ENCODE results near the gene ATP8B4.

Gene ATP8B4

DNA sequence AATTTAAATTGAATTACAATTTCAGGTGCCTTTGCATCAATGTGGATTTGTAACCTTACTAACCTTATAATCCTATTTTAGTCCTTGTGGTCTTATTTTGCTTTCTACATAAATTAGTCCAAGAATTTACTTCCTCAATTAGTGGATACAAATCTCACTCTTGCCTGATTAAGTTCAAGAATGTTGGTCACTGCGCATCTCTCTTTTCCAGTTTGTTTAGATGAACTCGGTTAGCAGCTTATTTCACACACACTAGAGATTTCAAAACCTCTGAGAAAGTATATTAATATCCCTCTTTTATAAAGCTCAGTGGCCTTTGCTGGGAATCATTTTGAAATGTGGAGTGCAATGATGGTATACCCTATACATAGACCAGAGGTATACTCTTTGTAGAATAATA is 254.8 kb downstream of the ATP8B4 start:
- Histone ChIP-seq H2AK5ac (ENCODE audit: low read length) (no peak overlapping the region), H3K27me3 (ENCODE audit: insufficient read depth, low read length) (no peaks in the 10 kb centered on the region), H3K4me2 (ENCODE audit: low read length) (no peak overlapping the region), H3K23ac (ENCODE audit: low read length) (no peak overlapping the region), H4K12ac (ENCODE audit: low read depth, low read length) (no peak overlapping the region), H3K4me1 (ENCODE audit: control insufficient read depth in 1 of 2, insufficient read depth in 2 of 2, low read length in 2 of 2) (no peaks in the 10 kb centered on the region), H3K4ac (ENCODE audit: low read depth, low read length) (no peak overlapping the region), H3K9me3 (ENCODE audit: insufficient read depth, low read depth, low read length) (no peaks in the 10 kb centered on the region), H2BK5ac (ENCODE audit: low read depth, low read length, poor library complexity) (no peak overlapping the region), H2BK120ac (ENCODE audit: insufficient read depth, low read length, poor library complexity) (no peak overlapping the region), H3K36me3 (ENCODE audit: control insufficient read depth in 1 of 2, insufficient read depth in 2 of 2, low read length in 2 of 2) (no peaks in the 10 kb centered on the region), H2BK12ac (ENCODE audit: low read length) (no peak overlapping the region), H3K9ac (ENCODE audit: low read length) (no peak overlapping the region), H4K91ac (ENCODE audit: low read depth, low read length) (no peak overlapping the region), H3K79me1 (ENCODE audit: low read length) (no peaks in the 10 kb centered on the region), H3K4me3 (ENCODE audit: low read depth, low read length) (no peak overlapping the region), H4K8ac (ENCODE audit: low read depth, low read length) (no peak overlapping the region), H3K14ac (ENCODE audit: low read length) (no peak overlapping the region), H3K27ac (ENCODE audit: low read depth, low read length) (no peak overlapping the region), H3K18ac (ENCODE audit: low read length) (no peak overlapping the region), H2AFZ (ENCODE audit: insufficient read depth, low read length, poor library complexity) (no peak overlapping the region), H3K79me2 (ENCODE audit: control insufficient read depth, insufficient read depth, low read length, poor library complexity) (no peaks in the 10 kb centered on the region)
- peak in 1 of 2 donors; percentile 21 for DNase-seq
- WGBS (ENCODE audit: extremely low coverage, insufficient coverage, insufficient read length) = no CpG with 5 or more reads among the region's 2 CpGs

GRCh38 chr15:49863431-49864224 is 255.4 kb downstream of the ATP8B4 start:
- no peaks in the 10 kb centered on the region for H3K27me3 ChIP-seq (ENCODE audit: insufficient read depth, low read length)
- H3K4me1 ChIP-seq (ENCODE audit: control insufficient read depth in 1 of 2, insufficient read depth in 2 of 2, low read length in 2 of 2) = no peaks in the 10 kb centered on the region
- peak; percentile 73 to 88 for DNase-seq
- H2AK5ac ChIP-seq (ENCODE audit: low read length) = no peak overlapping the region
- no peak overlapping the region for H4K8ac ChIP-seq (ENCODE audit: low read depth, low read length)
- H3K36me3 ChIP-seq (ENCODE audit: control insufficient read depth in 1 of 2, insufficient read depth in 2 of 2, low read length in 2 of 2) = no peaks in the 10 kb centered on the region
- no CpG with 5 or more reads among the region's 3 CpGs for WGBS (ENCODE audit: extremely low coverage, insufficient coverage, insufficient read length)
- H3K14ac ChIP-seq (ENCODE audit: low read length) = no peak overlapping the region
- no peak overlapping the region for H3K4ac ChIP-seq (ENCODE audit: low read depth, low read length)
- no peak overlapping the region for H3K4me3 ChIP-seq (ENCODE audit: low read depth, low read length)
- no peak overlapping the region for H3K4me2 ChIP-seq (ENCODE audit: low read length)
- no peak overlapping the region for H3K27ac ChIP-seq (ENCODE audit: low read depth, low read length)
- H2BK5ac ChIP-seq (ENCODE audit: low read depth, low read length, poor library complexity) = no peak overlapping the region
- no peak overlapping the region for H3K9ac ChIP-seq (ENCODE audit: low read length)
- H3K79me2 ChIP-seq (ENCODE audit: control insufficient read depth, insufficient read depth, low read length, poor library complexity) = no peaks in the 10 kb centered on the region
- no peak overlapping the region for H4K12ac ChIP-seq (ENCODE audit: low read depth, low read length)
- no peak overlapping the region for H2BK12ac ChIP-seq (ENCODE audit: low read length)
- no peak overlapping the region for H2BK120ac ChIP-seq (ENCODE audit: insufficient read depth, low read length, poor library complexity)
- no peak overlapping the region for H2AFZ ChIP-seq (ENCODE audit: insufficient read depth, low read length, poor library complexity)
- no peaks in the 10 kb centered on the region for H3K9me3 ChIP-seq (ENCODE audit: insufficient read depth, low read depth, low read length)
- H3K79me1 ChIP-seq (ENCODE audit: low read length) = no peaks in the 10 kb centered on the region
- no peak overlapping the region for H3K23ac ChIP-seq (ENCODE audit: low read length)
- no peak overlapping the region for H4K91ac ChIP-seq (ENCODE audit: low read depth, low read length)
- H3K18ac ChIP-seq (ENCODE audit: low read length) = no peak overlapping the region

- WGBS (ENCODE audit: extremely low coverage, insufficient coverage, insufficient read length) = no CpG with 5 or more reads among the region's 8 CpGs
- H2BK12ac ChIP-seq (ENCODE audit: low read length) = no peak overlapping the region
- H3K18ac ChIP-seq (ENCODE audit: low read length) = no peak overlapping the region
- H3K9ac ChIP-seq (ENCODE audit: low read length) = no peak overlapping the region
- H4K12ac ChIP-seq (ENCODE audit: low read depth, low read length) = no peak overlapping the region
- H2AK5ac ChIP-seq (ENCODE audit: low read length) = no peak overlapping the region
- H3K14ac ChIP-seq (ENCODE audit: low read length) = no peak overlapping the region
- H3K23ac ChIP-seq (ENCODE audit: low read length) = no peak overlapping the region
- H2BK5ac ChIP-seq (ENCODE audit: low read depth, low read length, poor library complexity) = no peak overlapping the region
- H3K79me2 ChIP-seq (ENCODE audit: control insufficient read depth, insufficient read depth, low read length, poor library complexity) = no peaks in the 10 kb centered on the region
- DNase-seq = peak in 1 of 2 donors; percentile 79
- no peaks in the 10 kb centered on the region for H3K27me3 ChIP-seq (ENCODE audit: insufficient read depth, low read length)
- no peaks in the 10 kb centered on the region for H3K36me3 ChIP-seq (ENCODE audit: control insufficient read depth in 1 of 2, insufficient read depth in 2 of 2, low read length in 2 of 2)
- no peak overlapping the region for H4K8ac ChIP-seq (ENCODE audit: low read depth, low read length)
- H3K27ac ChIP-seq (ENCODE audit: low read depth, low read length) = no peak overlapping the region
- H2BK120ac ChIP-seq (ENCODE audit: insufficient read depth, low read length, poor library complexity) = peak overlapping the region; percentile 17
- no peaks in the 10 kb centered on the region for H3K4me1 ChIP-seq (ENCODE audit: control insufficient read depth in 1 of 2, insufficient read depth in 2 of 2, low read length in 2 of 2)
- no peak overlapping the region for H2AFZ ChIP-seq (ENCODE audit: insufficient read depth, low read length, poor library complexity)
- H3K4ac ChIP-seq (ENCODE audit: low read depth, low read length) = no peak overlapping the region
- H3K9me3 ChIP-seq (ENCODE audit: insufficient read depth, low read depth, low read length) = no peaks in the 10 kb centered on the region
- no peak overlapping the region for H3K4me2 ChIP-seq (ENCODE audit: low read length)
- no peak overlapping the region for H3K4me3 ChIP-seq (ENCODE audit: low read depth, low read length)
- no peaks in the 10 kb centered on the region for H3K79me1 ChIP-seq (ENCODE audit: low read length)
- H4K91ac ChIP-seq (ENCODE audit: low read depth, low read length) = no peak overlapping the region
These were observed 258.9 kb downstream of the ATP8B4 start for GRCh38 chr15:49860101-49860500.

DNA sequence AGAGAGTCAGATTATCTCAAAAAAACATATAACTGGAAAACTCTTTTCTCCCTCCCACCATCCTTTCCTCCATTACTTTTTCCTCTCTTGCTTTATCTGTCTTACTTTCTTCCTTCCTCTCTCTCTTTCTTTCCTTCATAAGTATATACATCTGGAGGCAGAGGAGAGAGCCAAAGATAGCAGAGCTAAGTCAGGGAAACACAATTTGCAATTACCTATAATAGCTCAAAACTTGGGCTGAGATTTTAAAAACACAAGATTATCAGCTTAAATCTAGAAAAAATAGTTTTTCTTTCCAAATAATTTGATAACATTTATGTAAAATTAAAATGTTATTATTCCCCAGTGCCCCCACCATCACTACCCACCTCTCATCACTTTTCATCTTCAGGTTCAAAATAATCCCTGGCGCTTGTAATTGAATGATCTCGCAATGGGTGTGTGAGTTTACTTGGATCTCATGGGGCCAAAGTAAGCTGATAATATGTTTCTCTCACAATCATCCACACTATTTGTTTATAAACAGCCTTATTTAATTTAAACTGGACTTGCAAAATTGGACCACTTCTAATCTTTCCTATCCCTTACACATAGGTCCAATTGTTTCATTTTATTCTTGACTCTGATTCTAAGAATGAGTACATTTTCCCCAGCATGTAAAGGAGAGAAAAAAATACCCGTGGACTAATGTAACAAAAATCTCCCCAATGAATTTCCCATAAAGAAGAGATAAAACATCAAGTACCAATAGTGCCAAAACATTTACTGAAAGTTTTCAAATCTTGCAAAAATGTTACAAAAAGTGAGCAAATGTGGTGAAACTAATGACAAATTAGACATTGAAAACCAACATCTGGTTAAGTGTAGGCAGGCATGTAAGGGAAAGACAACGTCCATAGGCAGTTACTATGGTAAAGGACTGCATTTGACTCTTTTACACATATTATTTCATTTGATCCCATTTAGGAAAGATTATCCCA is 261.2 kb downstream of the ATP8B4 start:
- Histone ChIP-seq H3K9ac (ENCODE audit: low read length) (no peak overlapping the region), H2AK5ac (ENCODE audit: low read length) (no peak overlapping the region), H3K14ac (ENCODE audit: low read length) (no peak overlapping the region), H2BK12ac (ENCODE audit: low read length) (no peak overlapping the region), H3K18ac (ENCODE audit: low read length) (no peak overlapping the region), H3K9me3 (ENCODE audit: insufficient read depth, low read depth, low read length) (no peaks in the 10 kb centered on the region), H2BK5ac (ENCODE audit: low read depth, low read length, poor library complexity) (no peak overlapping the region), H3K27ac (ENCODE audit: low read depth, low read length) (no peak overlapping the region), H3K23ac (ENCODE audit: low read length) (no peak overlapping the region), H4K91ac (ENCODE audit: low read depth, low read length) (no peak overlapping the region), H3K4me1 (ENCODE audit: control insufficient read depth in 1 of 2, insufficient read depth in 2 of 2, low read length in 2 of 2) (no peaks in the 10 kb centered on the region), H2AFZ (ENCODE audit: insufficient read depth, low read length, poor library complexity) (no peak overlapping the region), H3K4me3 (ENCODE audit: low read depth, low read length) (no peak overlapping the region), H3K27me3 (ENCODE audit: insufficient read depth, low read length) (no peaks in the 10 kb centered on the region), H2BK120ac (ENCODE audit: insufficient read depth, low read length, poor library complexity) (no peak overlapping the region), H3K79me1 (ENCODE audit: low read length) (no peaks in the 10 kb centered on the region), H4K12ac (ENCODE audit: low read depth, low read length) (no peak overlapping the region), H3K79me2 (ENCODE audit: control insufficient read depth, insufficient read depth, low read length, poor library complexity) (no peaks in the 10 kb centered on the region), H3K36me3 (ENCODE audit: control insufficient read depth in 1 of 2, insufficient read depth in 2 of 2, low read length in 2 of 2) (no peaks in the 10 kb centered on the region), H3K4me2 (ENCODE audit: low read length) (no peak overlapping the region), H4K8ac (ENCODE audit: low read depth, low read length) (no peak overlapping the region), H3K4ac (ENCODE audit: low read depth, low read length) (no peak overlapping the region)
- DNase-seq = no peak
- WGBS (ENCODE audit: extremely low coverage, insufficient coverage, insufficient read length) = no CpG with 5 or more reads among the region's 4 CpGs
